ENCODE measurements around the gene KRT73.

Gene KRT73

GRCh38 chr12:52618216-52618615 lies at the start of gene KRT73:
TSS of gene KRT73 (minus strand) at chr12:52618559. CDS start at chr12:52618524, 35 bp downstream.
- DNase-seq: no peak

GRCh38 chr12:52667931-52668330 lies 49.6 kb upstream of the KRT73 start:
- DNase-seq: no peak

- DNase-seq: no peak
Observed at GRCh38 chr12:52667509-52667908, 49.1 kb upstream of the KRT73 start.

GRCh38 chr12:52666471-52666870 lies 48.1 kb upstream of the KRT73 start:
- no peak for DNase-seq

GRCh38 chr12:52663420-52663819 lies 45.1 kb upstream of the KRT73 start:
- DNase-seq: no peak

GRCh38 chr12:52662918-52663229 lies 44.5 kb upstream of the KRT73 start:
- DNase-seq: no peak

GRCh38 chr12:52662093-52662917 lies 43.9 kb upstream of the KRT73 start:
- DNase-seq: no peak

- no peak for DNase-seq
Observed at GRCh38 chr12:52661668-52662067, 43.3 kb upstream of the KRT73 start.

- DNase-seq: no peak
Observed at GRCh38 chr12:52660934-52661499, 42.7 kb upstream of the KRT73 start.

GRCh38 chr12:52659951-52660350 lies 41.6 kb upstream of the KRT73 start:
- no peak for DNase-seq

GRCh38 chr12:52659395-52659794 lies 41.0 kb upstream of the KRT73 start:
- DNase-seq: no peak

- no peak for DNase-seq
Observed at GRCh38 chr12:52658196-52658595, 39.8 kb upstream of the KRT73 start.

- DNase-seq: no peak
Observed at GRCh38 chr12:52657250-52657902, 39.0 kb upstream of the KRT73 start.

- DNase-seq: no peak
Observed at GRCh38 chr12:52656616-52657015, 38.3 kb upstream of the KRT73 start.

- no peak for DNase-seq
Observed at GRCh38 chr12:52655720-52656124, 37.4 kb upstream of the KRT73 start.

GRCh38 chr12:52655251-52655650 lies 36.9 kb upstream of the KRT73 start:
- DNase-seq: no peak

GRCh38 chr12:52651726-52652261 lies 33.4 kb upstream of the KRT73 start, which contains the start of gene KRT2:
TSS of gene KRT2 (minus strand) at chr12:52652211. CDS start at chr12:52652142, 69 bp downstream.
- no peak for DNase-seq

- DNase-seq: no peak
Observed at GRCh38 chr12:52650520-52651081, 32.2 kb upstream of the KRT73 start.

- DNase-seq: no peak
Observed at GRCh38 chr12:52649066-52649465, 30.7 kb upstream of the KRT73 start.

- no peak for DNase-seq
Observed at GRCh38 chr12:52648012-52648550, 29.7 kb upstream of the KRT73 start.

- no peak for DNase-seq
Observed at GRCh38 chr12:52647601-52648000, 29.2 kb upstream of the KRT73 start.

GRCh38 chr12:52646613-52647012 lies 28.3 kb upstream of the KRT73 start:
- no peak for DNase-seq

GRCh38 chr12:52645982-52646381 lies 27.6 kb upstream of the KRT73 start:
- DNase-seq: no peak
